ENCODE measurements around the gene PAX6. TPM values are rescaled to one million over a fixed set of nuclear protein-coding genes. Genes with fewer than 3 reads are reported as not detected.

The PAX6 gene
- polyA plus RNA-seq, 4 donors: 0.88 to 3.8 (median 1.1) TPM

- WGBS, 3 donors: 90 to 99% (median 98%) methylated on average over 2 of the region's 2 CpGs
- no peak for FAIRE-seq
- H3K27ac ChIP-seq (ENCODE audit: low read depth in 1 of 3, low read length in 2 of 3): no peak overlapping the region
These were observed 28.9 kb downstream of the PAX6 start for GRCh38 chr11:31782257-31782656.

DNA sequence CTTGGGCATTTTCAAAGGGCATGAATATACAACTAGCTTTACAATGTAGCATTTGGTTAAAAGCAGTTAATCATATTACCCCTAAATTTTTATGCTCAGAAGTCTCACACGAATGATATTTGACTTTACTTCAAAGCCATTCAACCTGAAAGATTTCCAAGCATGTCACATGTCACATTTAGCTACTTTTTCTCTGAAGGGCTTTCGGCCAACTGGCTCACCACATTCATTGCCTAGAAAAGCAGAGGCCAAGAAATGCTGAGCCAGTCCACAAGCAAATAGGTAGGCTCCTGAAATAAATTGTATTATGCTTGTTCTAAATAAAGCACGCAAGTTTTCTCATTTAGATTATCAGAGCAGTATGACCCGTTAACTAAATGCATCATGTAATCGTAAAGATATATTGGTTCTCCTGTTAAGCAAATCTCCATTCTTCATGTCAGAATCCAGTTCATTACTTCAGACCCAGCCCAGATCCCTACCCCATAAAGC lies 30.6 kb downstream of the PAX6 start:
- H3K4me3 ChIP-seq (ENCODE audit: low read depth in 1 of 3, low read length in 3 of 3): no peak overlapping the region
- FAIRE-seq (no peak), DNase-seq (no peak)
- H3K27ac ChIP-seq (ENCODE audit: low read depth in 1 of 3, low read length in 2 of 3): no peak overlapping the region
- 85 to 91% (median 88%) methylated on average over 5 of the region's 5 CpGs for WGBS, 3 donors
- no peaks in the 10 kb centered on the region for H3K36me3 ChIP-seq (ENCODE audit: control insufficient read depth in 3 of 3, insufficient read depth in 2 of 3, low read depth in 1 of 3, low read length in 3 of 3)
- H3K4me1 ChIP-seq (ENCODE audit: control insufficient read depth in 3 of 3, insufficient read depth in 2 of 3, low read depth in 1 of 3, low read length in 2 of 3): no peaks in the 10 kb centered on the region
- no peaks in the 10 kb centered on the region for H3K9me3 ChIP-seq (ENCODE audit: control insufficient read depth in 2 of 2, insufficient read depth in 1 of 2, low read depth in 1 of 2, low read length in 1 of 2)
- no peaks in the 10 kb centered on the region for H3K27me3 ChIP-seq (ENCODE audit: control insufficient read depth in 3 of 3, insufficient read depth in 3 of 3, low read length in 3 of 3)

More at GRCh38 chr11:31782257-31782656, 28.9 kb downstream of the PAX6 start:
- H3K36me3 ChIP-seq (ENCODE audit: control insufficient read depth in 3 of 3, insufficient read depth in 2 of 3, low read depth in 1 of 3, low read length in 3 of 3): peaks cover 0 to 3% (median 0%) of the 10 kb centered on the region in 3 donors
- H3K4me1 ChIP-seq (ENCODE audit: control insufficient read depth in 3 of 3, insufficient read depth in 2 of 3, low read depth in 1 of 3, low read length in 2 of 3): no peaks in the 10 kb centered on the region
- no peaks in the 10 kb centered on the region for H3K9me3 ChIP-seq (ENCODE audit: control insufficient read depth in 2 of 2, insufficient read depth in 1 of 2, low read depth in 1 of 2, low read length in 1 of 2)
- no peaks in the 10 kb centered on the region for H3K27me3 ChIP-seq (ENCODE audit: control insufficient read depth in 3 of 3, insufficient read depth in 3 of 3, low read length in 3 of 3)
- no peak for DNase-seq
- no peak overlapping the region for H3K4me3 ChIP-seq (ENCODE audit: low read depth in 1 of 3, low read length in 3 of 3)

DNA sequence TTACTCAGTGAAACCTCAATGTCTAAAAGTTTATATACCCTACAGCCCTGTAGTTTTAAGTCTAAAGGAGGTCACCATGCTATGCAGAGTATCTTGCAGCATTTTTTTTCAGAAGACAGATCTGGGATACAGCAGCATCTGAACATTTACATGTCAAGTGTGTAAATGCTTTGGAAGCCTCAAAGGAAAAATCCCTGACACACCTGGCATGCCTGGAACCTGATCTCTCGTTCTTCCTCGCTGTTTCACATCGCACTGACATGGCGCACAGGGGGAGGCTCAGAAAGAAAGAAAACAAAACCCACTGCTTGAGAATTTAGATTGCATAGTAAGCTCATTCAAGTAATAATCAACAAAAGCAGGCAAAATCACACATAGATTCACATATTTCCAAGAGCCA lies 31.0 kb downstream of the PAX6 start:
- 95 to 99% (median 95%) methylated on average over 4 of the region's 4 CpGs for WGBS, 3 donors
- no peaks in the 10 kb centered on the region for H3K4me1 ChIP-seq (ENCODE audit: control insufficient read depth in 3 of 3, insufficient read depth in 2 of 3, low read depth in 1 of 3, low read length in 2 of 3)

DNA sequence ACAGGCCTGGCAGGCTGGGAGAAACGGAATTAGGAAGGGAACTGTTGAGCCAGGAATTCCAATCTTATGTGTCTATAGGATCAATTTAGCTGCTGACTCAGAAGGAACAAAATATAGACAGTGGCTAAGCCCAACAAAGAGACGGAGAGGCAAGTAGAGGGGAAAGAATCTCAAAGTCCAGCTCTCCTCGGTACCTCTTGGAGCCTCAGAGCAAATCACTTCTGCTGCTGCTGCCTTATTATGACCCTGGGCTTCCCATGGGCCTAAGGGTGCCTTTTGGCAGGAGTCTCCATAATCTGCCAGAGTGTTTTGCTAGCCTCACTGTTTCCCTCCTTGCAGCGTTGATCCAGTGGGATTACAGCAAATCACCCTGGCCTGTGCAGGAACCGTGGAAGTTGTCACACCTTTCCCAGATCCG lies 31.7 kb downstream of the PAX6 start:
- DNase-seq (no peak), FAIRE-seq (no peak)
- no peak overlapping the region for H3K27ac ChIP-seq (ENCODE audit: low read depth in 1 of 3, low read length in 2 of 3)
- no peaks in the 10 kb centered on the region for H3K9me3 ChIP-seq (ENCODE audit: control insufficient read depth in 2 of 2, insufficient read depth in 1 of 2, low read depth in 1 of 2, low read length in 1 of 2)
- no peak overlapping the region for H3K4me3 ChIP-seq (ENCODE audit: low read depth in 1 of 3, low read length in 3 of 3)
- H3K36me3 ChIP-seq (ENCODE audit: control insufficient read depth in 3 of 3, insufficient read depth in 2 of 3, low read depth in 1 of 3, low read length in 3 of 3): no peaks in the 10 kb centered on the region
- H3K27me3 ChIP-seq (ENCODE audit: control insufficient read depth in 3 of 3, insufficient read depth in 3 of 3, low read length in 3 of 3): no peaks in the 10 kb centered on the region
- no peaks in the 10 kb centered on the region for H3K4me1 ChIP-seq (ENCODE audit: control insufficient read depth in 3 of 3, insufficient read depth in 2 of 3, low read depth in 1 of 3, low read length in 2 of 3)
- WGBS, 3 donors: 72 to 77% (median 77%) methylated on average over 6 of the region's 6 CpGs

More for the DNA sequence above, 31.0 kb downstream of the PAX6 start:
- FAIRE-seq (no peak), DNase-seq (no peak)
- no peaks in the 10 kb centered on the region for H3K36me3 ChIP-seq (ENCODE audit: control insufficient read depth in 3 of 3, insufficient read depth in 2 of 3, low read depth in 1 of 3, low read length in 3 of 3)
- H3K27ac ChIP-seq (ENCODE audit: low read depth in 1 of 3, low read length in 2 of 3): no peak overlapping the region
- H3K4me3 ChIP-seq (ENCODE audit: low read depth in 1 of 3, low read length in 3 of 3): no peak overlapping the region
- H3K27me3 ChIP-seq (ENCODE audit: control insufficient read depth in 3 of 3, insufficient read depth in 3 of 3, low read length in 3 of 3): no peaks in the 10 kb centered on the region
- no peaks in the 10 kb centered on the region for H3K9me3 ChIP-seq (ENCODE audit: control insufficient read depth in 2 of 2, insufficient read depth in 1 of 2, low read depth in 1 of 2, low read length in 1 of 2)

DNA sequence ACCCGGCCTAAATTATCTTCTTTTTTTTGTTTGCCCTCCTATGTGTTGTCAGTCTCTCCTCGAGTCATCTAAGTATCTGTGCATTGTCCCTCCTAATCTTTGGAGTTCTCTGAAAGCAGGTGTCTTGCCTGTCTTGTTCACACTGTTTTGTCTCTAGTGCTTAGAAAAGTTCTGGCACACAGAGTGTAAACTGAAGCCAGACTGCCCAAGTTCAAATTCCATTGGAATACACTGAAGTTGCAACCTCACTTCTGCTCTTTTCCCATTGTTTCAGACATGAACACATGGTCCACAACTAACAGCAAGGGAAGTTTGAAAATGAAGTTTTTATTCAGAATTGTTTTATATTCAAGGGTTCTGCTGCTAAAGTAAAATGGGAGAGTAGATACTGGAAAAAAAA lies 38.7 kb downstream of the PAX6 start:
- Histone ChIP-seq H3K27ac (ENCODE audit: low read depth in 1 of 3, low read length in 2 of 3) (no peak overlapping the region), H3K4me1 (ENCODE audit: control insufficient read depth in 3 of 3, insufficient read depth in 2 of 3, low read depth in 1 of 3, low read length in 2 of 3) (no peaks in the 10 kb centered on the region), H3K36me3 (ENCODE audit: control insufficient read depth in 3 of 3, insufficient read depth in 2 of 3, low read depth in 1 of 3, low read length in 3 of 3) (peaks cover 0 to 2% (median 0%) of the 10 kb centered on the region in 3 donors), H3K27me3 (ENCODE audit: control insufficient read depth in 3 of 3, insufficient read depth in 3 of 3, low read length in 3 of 3) (no peaks in the 10 kb centered on the region), H3K4me3 (ENCODE audit: low read depth in 1 of 3, low read length in 3 of 3) (no peak overlapping the region), H3K9me3 (ENCODE audit: control insufficient read depth in 2 of 2, insufficient read depth in 1 of 2, low read depth in 1 of 2, low read length in 1 of 2) (no peaks in the 10 kb centered on the region)
- WGBS, 3 donors: 77 to 88% (median 86%) methylated on average over 2 of the region's 2 CpGs
- FAIRE-seq (no peak), DNase-seq (no peak)

- Histone ChIP-seq H3K27me3 (ENCODE audit: control insufficient read depth in 3 of 3, insufficient read depth in 3 of 3, low read length in 3 of 3) (no peaks in the 10 kb centered on the region), H3K9me3 (ENCODE audit: control insufficient read depth in 2 of 2, insufficient read depth in 1 of 2, low read depth in 1 of 2, low read length in 1 of 2) (no peaks in the 10 kb centered on the region), H3K27ac (ENCODE audit: low read depth in 1 of 3, low read length in 2 of 3) (no peak overlapping the region), H3K4me1 (ENCODE audit: control insufficient read depth in 3 of 3, insufficient read depth in 2 of 3, low read depth in 1 of 3, low read length in 2 of 3) (no peaks in the 10 kb centered on the region), H3K36me3 (ENCODE audit: control insufficient read depth in 3 of 3, insufficient read depth in 2 of 3, low read depth in 1 of 3, low read length in 3 of 3) (peaks cover 0 to 2% (median 0%) of the 10 kb centered on the region in 3 donors), H3K4me3 (ENCODE audit: low read depth in 1 of 3, low read length in 3 of 3) (no peak overlapping the region)
- no peak for FAIRE-seq
- DNase-seq: no peak
- 92 to 97% (median 97%) methylated on average over 3 of the region's 3 CpGs for WGBS, 3 donors
These were observed 41.0 kb downstream of the PAX6 start for GRCh38 chr11:31770011-31770700.

GRCh38 chr11:31768749-31769640 lies 42.1 kb downstream of the PAX6 start:
- no peak for FAIRE-seq
- no peaks in the 10 kb centered on the region for H3K4me1 ChIP-seq (ENCODE audit: control insufficient read depth in 3 of 3, insufficient read depth in 2 of 3, low read depth in 1 of 3, low read length in 2 of 3)
- WGBS, 3 donors: 83 to 92% (median 89%) methylated on average over 9 of the region's 9 CpGs
- no peak overlapping the region for H3K27ac ChIP-seq (ENCODE audit: low read depth in 1 of 3, low read length in 2 of 3)
- no peaks in the 10 kb centered on the region for H3K27me3 ChIP-seq (ENCODE audit: control insufficient read depth in 3 of 3, insufficient read depth in 3 of 3, low read length in 3 of 3)
- no peak overlapping the region for H3K4me3 ChIP-seq (ENCODE audit: low read depth in 1 of 3, low read length in 3 of 3)
- DNase-seq: no peak
- H3K9me3 ChIP-seq (ENCODE audit: control insufficient read depth in 2 of 2, insufficient read depth in 1 of 2, low read depth in 1 of 2, low read length in 1 of 2): no peaks in the 10 kb centered on the region
- peaks cover 0 to 2% (median 0%) of the 10 kb centered on the region in 3 donors for H3K36me3 ChIP-seq (ENCODE audit: control insufficient read depth in 3 of 3, insufficient read depth in 2 of 3, low read depth in 1 of 3, low read length in 3 of 3)

DNA sequence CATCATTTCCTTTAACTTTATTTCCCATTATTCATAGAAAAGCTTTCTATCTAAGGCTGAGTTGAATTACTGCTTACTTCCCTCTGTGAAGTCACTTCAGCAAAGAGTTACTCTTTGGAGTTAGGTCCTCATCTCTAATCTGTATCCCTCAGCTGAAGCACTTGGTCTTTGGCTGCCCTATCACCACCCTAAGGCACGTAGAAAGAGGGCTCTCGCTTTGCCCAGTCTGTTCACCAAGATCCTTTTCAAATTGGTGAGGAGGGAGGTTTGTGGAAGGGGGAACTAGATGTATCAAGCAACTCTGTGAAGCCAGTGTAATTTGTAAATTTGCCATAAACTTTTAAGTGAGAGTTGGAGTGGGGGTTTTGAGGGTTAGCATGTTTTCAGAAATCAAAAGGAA lies 43.4 kb downstream of the PAX6 start:
- H3K27me3 ChIP-seq (ENCODE audit: control insufficient read depth in 3 of 3, insufficient read depth in 3 of 3, low read length in 3 of 3): no peaks in the 10 kb centered on the region
- no peaks in the 10 kb centered on the region for H3K9me3 ChIP-seq (ENCODE audit: control insufficient read depth in 2 of 2, insufficient read depth in 1 of 2, low read depth in 1 of 2, low read length in 1 of 2)
- DNase-seq (no peak), FAIRE-seq (no peak)
- H3K36me3 ChIP-seq (ENCODE audit: control insufficient read depth in 3 of 3, insufficient read depth in 2 of 3, low read depth in 1 of 3, low read length in 3 of 3): no peaks in the 10 kb centered on the region
- no peaks in the 10 kb centered on the region for H3K4me1 ChIP-seq (ENCODE audit: control insufficient read depth in 3 of 3, insufficient read depth in 2 of 3, low read depth in 1 of 3, low read length in 2 of 3)
- no peak overlapping the region for H3K27ac ChIP-seq (ENCODE audit: low read depth in 1 of 3, low read length in 2 of 3)
- no peak overlapping the region for H3K4me3 ChIP-seq (ENCODE audit: low read depth in 1 of 3, low read length in 3 of 3)
- WGBS, 3 donors: 93 to 98% (median 94%) methylated on average over 2 of the region's 2 CpGs
